NOMO-1 treated with DMSO at 0.1 percent for 48 hours (cell line): ENCODE data around the gene GNPTG.
"Not testable (repeated sequence)": the region's sequence is repeated elsewhere in the genome, so short reads cannot be mapped to it uniquely, and the experiment has no call there.

Source experiments
- DNase-seq: peaks from one replicate; lab custom pipeline; 2025; ENCODE audit not compliant: unreplicated experiment; lab: John Stamatoyannopoulos, UW

Gene GNPTG

DNA sequence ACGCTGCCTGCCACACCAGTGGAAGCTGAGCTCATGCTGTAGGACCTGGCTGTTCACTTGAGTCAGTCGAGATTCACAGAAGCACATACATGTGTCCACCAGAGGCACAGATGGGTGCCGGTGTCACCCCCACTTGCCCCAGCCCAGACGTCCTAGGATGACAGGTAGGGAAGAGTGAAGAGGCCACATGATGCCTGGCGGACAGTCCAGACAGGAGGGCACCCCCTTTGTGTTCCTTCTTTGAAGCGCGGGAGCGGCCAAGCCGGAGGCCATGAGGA is 33.5 kb upstream of the GNPTG start:
- no peak for DNase-seq

DNA sequence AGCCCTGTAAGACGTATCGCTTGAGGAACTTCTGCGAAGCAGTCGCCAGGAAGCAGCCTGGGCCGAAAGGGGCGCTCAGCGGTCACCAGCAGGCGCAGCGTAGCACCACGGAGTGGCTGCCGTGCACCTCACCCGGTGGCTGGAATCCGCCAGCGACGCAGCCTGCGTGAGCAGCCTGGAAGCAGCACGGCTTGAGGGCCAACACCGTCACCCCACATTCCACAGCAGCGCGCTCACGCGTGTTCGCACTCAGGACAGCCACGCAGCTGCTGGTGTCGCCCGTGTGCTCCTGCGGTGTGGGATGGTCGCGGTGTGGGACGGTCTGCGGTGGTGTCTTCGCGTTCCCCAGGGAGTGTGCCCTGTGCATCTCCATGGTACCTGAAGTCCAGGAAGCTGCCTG is 32.7 kb upstream of the GNPTG start:
- no peak for DNase-seq

DNA sequence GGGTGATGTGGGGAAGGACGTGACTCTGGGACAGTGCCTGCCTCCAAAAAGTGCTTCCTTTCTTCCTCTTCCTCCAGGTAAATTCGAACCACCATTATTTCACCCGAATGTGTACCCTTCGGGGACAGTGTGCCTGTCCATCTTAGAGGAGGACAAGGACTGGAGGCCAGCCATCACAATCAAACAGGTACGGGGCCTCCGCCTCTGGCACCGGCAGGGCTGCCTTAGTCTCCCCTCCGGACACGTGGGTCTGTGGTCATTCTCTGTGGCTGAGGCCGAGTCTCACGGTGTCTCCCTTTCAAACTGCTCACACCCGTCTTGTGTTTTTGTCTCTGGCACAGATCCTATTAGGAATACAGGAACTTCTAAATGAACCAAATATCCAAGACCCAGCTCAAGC is 31.6 kb upstream of the GNPTG start:
- no peak for DNase-seq

DNA sequence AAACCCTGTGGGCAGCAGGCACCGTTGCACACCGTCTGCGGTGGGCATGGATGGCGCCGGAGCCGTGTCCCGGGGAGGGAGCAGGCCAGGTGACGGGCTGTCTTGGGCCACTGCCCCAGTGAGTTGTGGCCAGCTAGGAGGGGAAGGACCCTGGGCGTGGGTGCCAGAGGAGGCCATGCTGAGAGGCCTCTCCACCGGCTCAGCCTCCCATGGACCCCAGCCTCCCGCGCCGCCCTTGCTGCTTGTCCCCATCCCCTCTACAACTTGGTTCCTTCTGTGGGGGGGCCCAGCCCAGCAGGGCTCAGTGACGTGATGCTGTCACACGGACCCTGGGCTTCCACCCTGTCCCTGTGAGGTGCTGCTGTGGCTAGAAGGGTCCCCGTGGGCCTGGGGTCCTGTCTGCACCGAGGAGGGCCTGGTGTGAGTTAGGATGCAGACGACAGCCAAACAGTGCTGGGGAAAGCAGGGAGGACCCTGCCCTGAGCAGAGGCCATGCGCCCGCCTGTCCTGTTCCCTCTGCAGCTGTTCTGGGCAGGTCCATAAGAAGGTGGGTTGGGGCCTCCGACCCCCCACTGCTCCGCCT is 31.0 kb upstream of the GNPTG start:
- DNase-seq: no peak

DNA sequence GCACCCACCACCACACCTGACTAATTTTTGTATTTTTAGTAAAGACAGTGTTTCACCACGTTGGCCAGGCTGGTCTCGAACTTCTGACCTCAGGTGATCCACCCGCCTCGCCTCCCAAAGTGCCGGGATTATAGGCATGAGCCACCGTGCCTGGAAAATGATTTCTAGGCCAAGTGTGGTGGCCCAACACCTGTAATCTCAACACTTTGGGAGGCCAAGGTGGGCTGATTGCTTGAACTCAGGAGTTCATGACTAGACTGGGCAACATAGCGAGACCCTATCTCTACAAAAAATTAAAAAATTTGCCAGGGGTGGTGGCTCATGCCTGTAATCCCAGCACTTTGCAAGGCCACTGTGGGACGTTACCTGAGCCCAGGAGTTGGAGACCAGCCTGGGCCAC is 29.3 kb upstream of the GNPTG start:
- DNase-seq: no peak

DNA sequence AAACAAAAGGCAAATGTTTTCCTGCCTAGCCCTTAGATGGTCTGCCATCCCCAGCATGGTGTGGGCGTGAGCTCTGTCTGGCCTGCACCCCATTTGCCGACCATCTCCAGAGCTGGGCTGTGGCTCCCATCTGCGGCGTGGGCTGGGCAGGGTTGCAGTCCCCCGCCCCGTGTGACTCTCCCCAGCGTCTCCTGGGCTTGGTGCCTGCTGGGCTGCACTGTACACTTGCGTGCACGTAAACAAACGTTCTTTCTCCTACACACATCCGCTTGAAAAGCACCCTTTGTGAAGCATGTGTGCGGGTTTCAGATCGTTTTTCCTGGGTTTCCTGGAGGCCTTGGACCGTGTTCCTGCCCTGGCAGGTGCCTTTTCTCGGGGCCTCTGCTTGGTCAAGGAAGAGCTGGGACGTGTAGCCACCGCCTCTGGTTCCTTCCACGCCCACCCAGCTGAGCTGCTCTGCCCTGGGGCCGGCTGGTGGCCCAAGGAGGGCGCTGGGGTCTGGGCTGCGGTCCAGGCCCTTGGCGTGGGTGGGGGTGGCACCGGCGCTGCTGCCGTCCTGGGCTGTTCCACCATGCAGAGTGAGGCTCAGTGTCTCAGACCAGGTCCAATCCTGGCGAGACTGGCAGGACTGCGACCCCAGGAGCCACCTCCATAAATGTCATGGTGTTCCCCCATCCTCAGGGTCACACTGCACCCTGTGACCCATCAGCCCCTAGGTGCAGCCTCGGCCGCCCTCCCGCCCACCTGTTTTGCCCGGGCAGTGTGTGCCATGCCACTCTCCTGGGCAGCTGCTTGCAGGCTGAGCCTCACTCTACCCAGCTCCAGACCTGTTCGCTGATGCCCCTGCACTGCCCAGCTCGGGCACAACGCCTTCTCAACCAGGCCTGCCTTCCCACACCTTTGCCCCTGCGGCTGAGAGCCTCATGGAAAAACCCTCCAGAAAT is 28.2 kb upstream of the GNPTG start:
- DNase-seq: no peak

DNA sequence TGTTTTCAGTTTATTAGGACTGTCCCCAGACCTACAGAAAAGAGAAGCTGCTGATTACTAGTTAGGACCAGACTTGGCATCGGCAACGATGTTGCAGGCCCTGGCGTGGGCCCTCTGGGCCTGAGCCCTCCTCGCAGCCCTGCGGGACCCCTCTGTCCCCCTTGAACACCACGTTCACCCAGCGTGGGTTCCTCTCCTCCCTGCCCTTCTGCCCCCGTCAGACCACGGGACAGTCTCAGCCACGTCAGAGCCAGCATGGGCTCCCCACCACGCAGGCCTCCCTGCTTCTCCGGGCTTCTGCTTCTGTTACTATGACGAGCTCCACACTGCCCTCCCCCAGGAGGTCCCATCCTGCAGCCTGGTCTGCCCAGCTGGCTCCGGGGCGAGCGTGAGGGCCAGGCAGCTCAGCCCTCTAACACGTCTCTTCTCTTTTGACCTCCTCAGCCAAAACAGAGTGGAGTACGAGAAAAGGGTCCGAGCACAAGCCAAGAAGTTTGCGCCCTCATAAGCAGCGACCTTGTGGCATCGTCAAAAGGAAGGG is 27.4 kb upstream of the GNPTG start:
- no peak for DNase-seq

DNA sequence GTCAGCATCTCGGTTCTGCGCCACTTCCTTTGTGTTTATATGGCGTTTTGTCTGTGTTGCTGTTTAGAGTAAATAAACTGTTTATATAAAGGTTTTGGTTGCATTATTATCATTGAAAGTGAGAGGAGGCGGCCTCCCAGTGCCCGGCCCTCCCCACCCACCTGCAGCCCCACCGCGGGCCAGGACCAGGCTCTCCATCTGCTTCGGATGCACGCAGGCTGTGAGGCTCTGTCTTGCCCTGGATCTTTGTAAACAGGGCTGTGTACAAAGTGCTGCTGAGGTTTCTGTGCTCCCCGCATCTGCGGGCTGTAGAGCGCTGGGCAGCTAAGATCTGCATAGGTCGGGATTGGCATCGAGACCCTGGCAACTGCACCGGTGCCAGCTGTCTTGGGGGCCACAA is 26.5 kb upstream of the GNPTG start:
- DNase-seq: no peak

DNA sequence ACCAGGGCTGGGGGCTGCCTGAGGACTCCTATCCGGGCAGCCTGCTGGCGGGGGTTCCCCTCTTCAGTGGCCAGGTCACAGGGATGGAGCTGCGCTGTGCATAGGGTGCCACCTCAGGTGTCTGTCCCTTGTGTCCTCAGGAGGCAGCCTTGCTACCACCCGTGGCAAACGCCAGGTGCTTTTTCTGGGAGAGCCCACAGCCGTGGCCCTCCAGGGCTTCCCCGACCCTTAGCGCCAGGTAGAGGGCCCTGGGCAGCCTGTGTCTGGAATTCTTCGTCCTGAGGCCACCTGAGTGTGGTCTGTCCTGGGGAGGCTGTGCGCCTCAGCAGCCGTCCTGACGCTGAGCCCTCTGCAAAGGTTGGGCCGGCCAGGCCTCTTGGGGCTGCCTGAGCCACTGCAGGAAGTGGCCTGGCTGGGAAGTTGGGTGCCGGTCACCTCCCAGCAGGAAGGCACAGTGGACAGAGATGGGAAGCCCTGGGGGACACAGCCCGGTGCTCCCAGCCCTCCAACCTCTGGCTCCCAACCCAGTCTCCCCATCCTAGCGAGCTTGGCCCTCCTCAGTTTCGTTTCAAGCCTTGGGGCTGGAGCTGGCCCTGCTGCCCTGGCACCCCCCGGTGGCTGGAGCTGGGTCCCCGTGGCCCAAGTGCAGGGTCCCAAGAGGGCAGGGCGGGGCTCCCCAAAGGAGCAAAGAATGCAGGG is 25.9 kb upstream of the GNPTG start:
- DNase-seq: no peak

DNA sequence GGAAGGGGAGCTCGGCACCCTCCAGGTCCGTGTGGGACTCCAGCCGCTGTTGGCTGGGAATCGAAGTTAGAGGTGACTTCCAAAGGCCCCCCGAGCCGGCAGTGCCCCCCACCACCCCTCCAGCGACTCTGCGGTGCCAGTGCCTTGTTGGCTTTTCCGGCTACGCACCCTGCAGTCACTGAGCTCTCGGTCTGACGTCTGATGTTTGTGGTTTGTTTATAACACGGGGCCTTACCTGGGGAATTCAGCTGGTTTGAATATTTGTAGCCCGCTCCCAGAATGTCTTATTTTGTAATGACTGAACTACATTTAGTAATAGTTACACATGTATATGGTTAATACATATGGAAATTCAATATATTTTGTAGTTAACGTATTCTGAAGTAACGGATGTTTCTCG is 25.3 kb upstream of the GNPTG start:
- no peak for DNase-seq

DNA sequence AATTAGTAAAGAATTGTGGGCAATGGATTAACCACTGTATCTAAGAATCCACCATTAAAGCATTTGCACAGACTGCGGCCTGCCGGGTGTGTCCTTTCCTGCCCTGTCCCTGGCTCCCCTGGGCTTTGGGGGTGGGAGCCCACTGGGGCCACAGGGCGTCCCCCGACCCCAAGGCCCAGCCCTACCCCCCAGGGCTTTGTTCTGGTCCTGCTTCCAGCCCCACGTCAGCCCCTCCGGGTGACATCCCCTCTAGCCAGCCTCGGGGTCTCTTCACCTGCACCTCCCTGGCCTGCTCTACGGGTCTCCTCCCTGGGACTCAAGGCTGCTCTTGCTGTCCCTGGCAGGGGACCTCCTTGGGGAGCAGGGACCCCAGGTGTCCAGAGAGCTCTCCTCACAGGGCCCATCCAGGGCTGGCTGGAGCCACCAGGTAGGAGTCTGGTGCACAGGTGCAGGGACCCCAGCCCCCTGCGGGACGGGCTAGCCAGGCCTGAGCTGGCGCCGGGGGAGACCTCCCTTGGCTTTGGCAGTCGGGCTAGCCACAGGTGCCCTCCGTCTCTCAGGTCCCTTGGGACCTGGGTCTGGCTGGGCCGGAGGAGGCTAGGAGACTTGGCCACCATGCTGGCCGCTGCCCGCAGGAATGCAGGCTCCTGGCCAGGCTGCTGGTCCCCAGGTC is 24.6 kb upstream of the GNPTG start:
- DNase-seq: no peak

DNA sequence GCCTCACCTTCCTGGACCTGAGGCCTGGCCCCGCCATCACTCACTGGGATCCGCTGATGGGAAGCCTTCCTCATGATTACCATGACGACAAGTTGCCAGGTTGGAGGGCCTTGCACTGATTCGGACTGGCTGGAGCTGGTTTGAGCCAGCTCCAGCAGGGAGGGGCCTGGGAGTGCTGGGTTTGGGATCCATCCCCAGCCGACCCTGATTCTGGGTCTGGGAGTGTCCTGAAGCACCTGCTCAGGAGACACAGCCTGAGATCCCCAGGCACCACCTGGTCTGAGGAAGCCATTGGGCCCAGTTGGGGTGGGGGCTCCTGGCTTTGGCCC is 24.1 kb upstream of the GNPTG start:
- DNase-seq: no peak

DNA sequence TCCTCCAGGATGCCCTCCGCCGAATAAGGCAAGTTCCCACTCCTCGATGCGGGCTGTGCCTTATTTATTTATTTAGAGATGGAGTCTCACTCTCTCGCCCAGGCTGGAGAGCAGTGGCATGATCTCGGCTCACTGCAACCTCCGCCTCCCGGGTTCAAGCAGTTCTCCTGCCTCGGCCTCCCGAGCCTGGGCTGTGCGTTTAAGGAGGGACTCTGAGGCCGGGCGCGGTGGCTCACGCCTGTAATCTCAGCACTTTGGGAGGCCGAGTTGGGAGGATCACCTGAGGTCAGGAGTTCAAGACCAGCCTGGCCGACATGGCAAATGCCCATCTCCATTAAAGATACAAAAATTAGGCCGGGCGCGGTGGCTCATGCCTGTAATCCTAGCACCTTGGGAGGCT is 23.6 kb upstream of the GNPTG start:
- DNase-seq: not testable (repeated sequence)

DNA sequence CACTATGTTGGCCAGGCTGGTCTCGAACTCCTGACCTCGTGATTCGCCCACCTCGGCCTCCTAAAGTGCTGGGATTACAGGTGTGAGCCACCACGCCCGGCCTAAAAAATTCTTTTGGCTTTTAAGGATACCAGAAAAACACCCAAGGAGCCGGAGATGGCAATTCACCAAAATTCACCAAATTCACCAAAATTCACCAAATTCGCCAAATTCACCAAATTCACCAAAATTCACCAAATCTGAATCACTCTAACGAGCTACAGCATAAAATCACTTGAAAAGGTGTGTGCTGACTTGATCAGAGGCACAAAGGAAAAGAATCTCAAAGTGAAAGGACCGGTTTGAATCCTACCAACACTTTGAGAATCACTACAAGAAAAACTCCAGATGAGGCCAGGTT is 22.8 kb upstream of the GNPTG start:
- not testable (repeated sequence) for DNase-seq

DNA sequence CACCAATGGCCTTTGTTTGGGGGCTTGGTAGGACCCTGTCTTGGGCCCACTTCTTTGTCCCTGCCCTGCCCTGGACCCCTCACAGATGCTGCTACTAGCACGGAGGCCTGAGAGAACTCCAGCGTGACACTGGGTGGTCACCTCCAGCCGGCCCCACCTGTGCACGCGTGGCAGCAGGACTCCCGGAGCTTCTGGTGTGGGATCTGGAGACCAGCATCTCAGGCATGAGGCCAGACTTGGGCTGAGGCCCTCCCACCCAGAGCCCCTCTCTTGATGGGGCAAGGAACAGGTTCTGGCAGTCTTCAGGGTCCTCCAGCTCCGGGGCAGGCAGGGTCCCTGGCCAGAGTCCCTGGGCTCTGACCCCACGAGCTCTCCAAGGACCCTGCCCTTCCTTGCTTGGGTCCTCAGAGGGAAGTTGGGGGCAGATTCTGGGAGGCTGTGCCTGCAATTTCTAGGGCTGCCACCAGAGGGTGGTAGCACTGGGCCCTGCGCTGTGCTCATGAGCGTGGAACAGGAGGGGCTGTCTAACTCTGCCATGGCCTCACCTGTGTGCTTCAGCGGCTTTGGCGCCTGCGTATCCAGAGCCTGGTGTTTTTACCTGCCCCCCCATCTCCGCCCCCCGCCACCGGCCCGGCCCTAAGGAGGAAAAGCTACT is 21.3 kb upstream of the GNPTG start:
- no peak for DNase-seq

DNA sequence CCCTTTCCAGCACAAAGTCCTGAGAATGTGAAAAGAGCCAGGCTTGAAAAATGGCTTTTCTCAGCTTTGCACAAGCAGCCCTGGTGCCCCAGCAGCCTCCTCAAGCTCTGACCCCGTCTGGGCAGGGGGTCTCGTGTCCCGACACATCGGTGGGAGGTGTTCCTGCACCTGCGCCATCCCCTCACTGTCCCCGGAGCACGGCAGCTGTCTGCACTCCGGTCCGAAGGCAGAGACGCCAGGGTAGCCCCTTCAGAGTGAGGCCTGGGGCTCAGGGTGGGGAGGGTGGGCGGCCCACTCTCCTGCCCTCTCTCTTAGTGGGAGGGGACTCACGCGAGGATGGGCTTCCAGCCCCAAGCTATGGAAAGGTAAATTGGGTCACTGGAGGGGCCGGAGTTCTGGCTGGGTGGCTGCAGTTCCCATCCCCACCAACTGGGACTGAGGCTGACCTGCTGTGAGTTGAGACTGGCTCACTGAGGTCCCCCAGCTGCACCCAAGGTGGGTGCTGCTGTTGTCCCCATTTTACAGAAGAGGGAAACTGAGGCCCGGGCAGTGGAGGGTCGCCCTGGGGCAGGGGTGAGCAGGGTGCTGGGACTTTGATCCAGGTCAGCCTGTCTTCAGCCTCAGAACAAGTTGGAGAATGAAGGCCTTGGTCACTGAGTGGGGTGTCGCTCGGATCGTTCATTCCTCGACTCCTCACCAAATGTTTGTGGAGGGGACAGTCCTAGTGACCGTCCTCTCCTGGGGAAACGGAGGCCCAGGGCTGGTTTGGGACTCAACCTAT is 20.6 kb upstream of the GNPTG start:
- no peak for DNase-seq

DNA sequence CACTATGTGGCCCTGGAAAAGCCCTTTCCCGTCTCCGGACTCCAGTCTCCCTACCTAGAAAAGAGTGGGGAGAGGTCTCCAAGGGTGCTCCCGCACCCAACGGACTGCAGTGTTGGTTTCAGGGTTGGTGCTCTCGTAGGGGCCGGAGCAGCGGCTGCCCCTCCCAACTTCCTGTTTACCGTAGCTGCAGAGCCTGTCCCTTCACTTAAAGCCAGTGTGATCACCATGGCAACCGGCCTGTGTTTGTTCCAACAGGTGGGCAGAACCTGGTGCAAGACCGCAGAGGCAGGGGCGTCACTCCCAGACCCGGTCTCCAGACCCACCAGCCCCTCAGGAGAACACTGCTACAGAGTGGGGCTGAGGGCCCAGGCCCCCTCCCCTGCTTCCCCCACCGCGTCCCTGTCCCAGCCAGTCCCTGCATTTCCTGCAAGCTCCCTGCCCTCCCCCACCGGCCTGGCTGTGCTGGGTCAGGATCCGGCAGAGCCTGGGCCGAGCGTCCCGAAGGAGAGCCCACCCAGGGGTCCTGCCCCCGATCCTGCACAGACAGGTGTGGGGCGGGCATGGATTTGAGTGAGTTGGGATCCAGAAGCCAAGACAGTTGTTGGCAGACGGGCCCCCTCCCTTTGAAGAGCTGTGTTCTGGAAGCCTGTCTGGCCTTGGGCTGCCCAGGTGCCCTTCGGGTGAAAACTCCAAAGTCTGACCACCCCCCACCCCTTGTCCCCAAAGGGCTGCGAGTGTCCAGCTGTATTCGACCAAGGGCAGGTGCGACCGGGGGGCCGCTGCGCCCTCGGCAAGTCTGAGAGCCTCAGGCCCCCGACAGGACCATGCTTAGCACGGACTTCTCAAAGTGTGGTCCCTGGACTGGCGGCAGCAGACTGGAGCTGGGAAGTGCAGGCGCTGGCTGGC is 19.8 kb upstream of the GNPTG start:
- peak; percentile 35 for DNase-seq

DNA sequence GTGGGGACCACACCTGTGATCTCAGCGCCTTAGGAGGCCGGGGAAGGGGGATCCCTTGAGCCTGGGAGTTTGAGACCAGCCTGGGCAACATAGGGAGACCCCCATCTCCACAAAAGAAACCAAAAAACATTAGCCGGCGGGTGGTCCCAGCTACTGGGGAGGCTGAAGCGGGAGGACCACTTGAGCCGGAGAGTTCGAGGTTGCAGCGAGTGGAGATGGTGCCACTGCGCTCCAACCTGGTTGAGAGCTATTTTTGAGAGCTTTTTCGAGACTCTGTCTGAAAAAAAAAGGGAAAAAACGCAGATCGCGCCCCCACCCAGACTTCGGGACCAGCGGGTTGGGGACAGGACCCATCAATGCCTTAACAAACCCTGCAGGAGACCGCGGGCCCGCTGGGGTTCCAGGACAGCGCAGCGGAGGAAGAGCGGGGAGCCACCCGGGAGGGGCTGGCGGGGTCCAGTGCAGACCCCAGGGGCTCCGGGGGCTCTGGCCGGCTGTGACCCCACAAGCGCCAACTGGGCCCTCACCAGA is 19.0 kb upstream of the GNPTG start:
- no peak for DNase-seq
